Trophoblast cell (in vitro differentiated cells and primary cell): ENCODE data around the gene RPL5.

Experiments
- DNase-seq, 2 donors: peaks; one replicate each; pipeline ENCODE4 v3.0.0-alpha.2; 2016
- H2AFZ ChIP-seq: 2 replicates; pipeline ENCODE4 v1.6.1; 2013; ENCODE audit warnings: low read length, moderate library complexity, mild to moderate bottlenecking; ENCODE audit not compliant: insufficient read depth, poor library complexity
- H2AK5ac ChIP-seq: 2 replicates; pipeline ENCODE4 v1.6.1; 2013; ENCODE audit warnings: mild to moderate bottlenecking, low read length
- H2BK120ac ChIP-seq: 2 replicates; pipeline ENCODE4 v1.6.1; 2013; ENCODE audit warnings: low read length, mild to moderate bottlenecking, moderate library complexity; ENCODE audit not compliant: insufficient read depth, poor library complexity
- H2BK12ac ChIP-seq: 2 replicates; pipeline ENCODE4 v1.6.1; 2013; ENCODE audit warnings: mild to moderate bottlenecking, low read length, moderate library complexity
- H2BK5ac ChIP-seq: 2 replicates; pipeline ENCODE4 v1.6.1; 2013; ENCODE audit warnings: low read length, low read depth, moderate library complexity, mild to moderate bottlenecking; ENCODE audit not compliant: poor library complexity
- H3K14ac ChIP-seq: 2 replicates; pipeline ENCODE4 v1.6.1; 2013; ENCODE audit warnings: mild to moderate bottlenecking, low read length
- H3K18ac ChIP-seq: 2 replicates; pipeline ENCODE4 v1.6.1; 2013; ENCODE audit warnings: mild to moderate bottlenecking, low read length
- H3K23ac ChIP-seq: 2 replicates; pipeline ENCODE4 v1.6.1; 2013; ENCODE audit warnings: low read length
- H3K27ac ChIP-seq: 2 replicates; pipeline ENCODE4 v1.5.1; 2013; ENCODE audit warnings: low read depth, mild to moderate bottlenecking, inconsistent platforms, low read length, moderate library complexity
- H3K27me3 ChIP-seq: 2 replicates; pipeline ENCODE4 v1.6.1; 2013; ENCODE audit warnings: inconsistent platforms, mild to moderate bottlenecking, low read length, moderate library complexity; ENCODE audit not compliant: insufficient read depth
- H3K36me3 ChIP-seq, 2 experiments: 1 replicate in 1 of 2; 2 replicates in 1 of 2; pipeline ENCODE4 v1.6.1; 2013; ENCODE audit warnings: low read length in 2 of 2, mild to moderate bottlenecking in 2 of 2, moderate library complexity in 1 of 2; ENCODE audit not compliant: insufficient read depth in 2 of 2, control insufficient read depth in 1 of 2
- H3K4ac ChIP-seq: 2 replicates; pipeline ENCODE4 v1.6.1; 2013; ENCODE audit warnings: low read depth, mild to moderate bottlenecking, low read length, moderate library complexity
- H3K4me1 ChIP-seq, 2 experiments: 1 replicate in 1 of 2; 2 replicates in 1 of 2; pipeline ENCODE4 v1.6.1; 2013; ENCODE audit warnings: low read length in 2 of 2, mild to moderate bottlenecking in 2 of 2, moderate library complexity in 1 of 2; ENCODE audit not compliant: insufficient read depth in 2 of 2, control insufficient read depth in 1 of 2
- H3K4me2 ChIP-seq: 2 replicates; pipeline ENCODE4 v1.6.1; 2013; ENCODE audit warnings: inconsistent platforms, mild to moderate bottlenecking, low read length, moderate library complexity
- H3K4me3 ChIP-seq: 2 replicates; pipeline ENCODE4 v1.5.1; 2013; ENCODE audit warnings: mild to moderate bottlenecking, low read depth, low read length, inconsistent platforms
- H3K79me1 ChIP-seq: one replicate; pipeline ENCODE4 v1.6.1; 2013; ENCODE audit warnings: low read length
- H3K79me2 ChIP-seq: 2 replicates; pipeline ENCODE4 v1.6.1; 2013; ENCODE audit warnings: low read length, mild to moderate bottlenecking; ENCODE audit not compliant: control insufficient read depth, insufficient read depth, poor library complexity
- H3K9ac ChIP-seq: 2 replicates; pipeline ENCODE4 v1.6.1; 2013; ENCODE audit warnings: mild to moderate bottlenecking, low read length
- H3K9me3 ChIP-seq: 2 replicates; pipeline ENCODE4 v1.6.1; 2013; ENCODE audit warnings: low read depth, mild to moderate bottlenecking, control low read depth, inconsistent platforms, low read length; ENCODE audit not compliant: insufficient read depth
- H4K12ac ChIP-seq: 2 replicates; pipeline ENCODE4 v1.6.1; 2013; ENCODE audit warnings: low read depth, mild to moderate bottlenecking, low read length, moderate library complexity
- H4K8ac ChIP-seq: 2 replicates; pipeline ENCODE4 v1.6.1; 2013; ENCODE audit warnings: low read depth, mild to moderate bottlenecking, low read length, moderate library complexity
- H4K91ac ChIP-seq: one replicate; pipeline ENCODE4 v1.6.1; 2013; ENCODE audit warnings: low read depth, mild to moderate bottlenecking, low read length, moderate library complexity
- WGBS: extraction: QIAGEN DNeasy Blood & Tissue Kit; methylation state at CpG from one replicate; pipeline ENCODE4 v1.1.7; 2013; ENCODE audit warnings: missing lambda C conversion rate; ENCODE audit not compliant: insufficient read length, insufficient coverage; ENCODE audit errors: extremely low coverage; 5-methylcytosine and 5-hydroxymethylcytosine counted together

The RPL5 gene

GRCh38 chr1:92792340-92792782 lies 39.5 kb upstream of the RPL5 start:
- no peak overlapping the region for H3K4me2 ChIP-seq
- no peaks in the 10 kb centered on the region for H3K79me1 ChIP-seq
- H4K12ac ChIP-seq: no peak overlapping the region
- no peaks in the 10 kb centered on the region for H3K9me3 ChIP-seq
- no peak overlapping the region for H3K4ac ChIP-seq
- no peak overlapping the region for H3K18ac ChIP-seq
- no peak for DNase-seq
- no peaks in the 10 kb centered on the region for H3K27me3 ChIP-seq
- WGBS: no CpG with 5 or more reads among the region's 3 CpGs
- no peak overlapping the region for H2AK5ac ChIP-seq
- no peak overlapping the region for H4K91ac ChIP-seq
- H3K27ac ChIP-seq: no peak overlapping the region
- no peak overlapping the region for H4K8ac ChIP-seq
- H2BK12ac ChIP-seq: no peak overlapping the region
- no peak overlapping the region for H2BK120ac ChIP-seq
- no peaks in the 10 kb centered on the region for H3K36me3 ChIP-seq
- no peak overlapping the region for H3K14ac ChIP-seq
- no peaks in the 10 kb centered on the region for H3K4me1 ChIP-seq
- no peaks in the 10 kb centered on the region for H3K79me2 ChIP-seq
- no peak overlapping the region for H3K9ac ChIP-seq
- no peak overlapping the region for H2BK5ac ChIP-seq
- no peak overlapping the region for H3K4me3 ChIP-seq
- no peak overlapping the region for H2AFZ ChIP-seq
- H3K23ac ChIP-seq: no peak overlapping the region

GRCh38 chr1:92795166-92795565 lies 36.7 kb upstream of the RPL5 start:
- Histone ChIP-seq H3K18ac (no peak overlapping the region), H3K23ac (no peak overlapping the region), H2AFZ (no peak overlapping the region), H3K36me3 (no peaks in the 10 kb centered on the region), H2BK120ac (no peak overlapping the region), H4K12ac (no peak overlapping the region), H2BK5ac (no peak overlapping the region), H3K4me3 (no peak overlapping the region), H3K14ac (no peak overlapping the region), H3K4me2 (no peak overlapping the region), H3K79me2 (no peaks in the 10 kb centered on the region), H3K9ac (no peak overlapping the region), H4K91ac (no peak overlapping the region), H4K8ac (no peak overlapping the region), H3K4me1 (no peaks in the 10 kb centered on the region), H3K9me3 (no peaks in the 10 kb centered on the region), H3K79me1 (no peaks in the 10 kb centered on the region), H3K4ac (no peak overlapping the region), H3K27me3 (no peaks in the 10 kb centered on the region), H2AK5ac (no peak overlapping the region), H3K27ac (no peak overlapping the region), H2BK12ac (no peak overlapping the region)
- DNase-seq: no peak
- WGBS: no CpG with 5 or more reads among the region's 4 CpGs

- no peaks in the 10 kb centered on the region for H3K36me3 ChIP-seq
- H3K18ac ChIP-seq: no peak overlapping the region
- H3K14ac ChIP-seq: no peak overlapping the region
- no peak overlapping the region for H2BK5ac ChIP-seq
- no peak for DNase-seq
- H2BK12ac ChIP-seq: no peak overlapping the region
- no peaks in the 10 kb centered on the region for H3K9me3 ChIP-seq
- no peak overlapping the region for H2BK120ac ChIP-seq
- H4K91ac ChIP-seq: no peak overlapping the region
- no peaks in the 10 kb centered on the region for H3K79me1 ChIP-seq
- H4K8ac ChIP-seq: no peak overlapping the region
- no peak overlapping the region for H3K4me2 ChIP-seq
- H3K23ac ChIP-seq: no peak overlapping the region
- H3K4me3 ChIP-seq: no peak overlapping the region
- H3K4me1 ChIP-seq: no peaks in the 10 kb centered on the region
- H3K9ac ChIP-seq: no peak overlapping the region
- H4K12ac ChIP-seq: no peak overlapping the region
- H3K27me3 ChIP-seq: no peaks in the 10 kb centered on the region
- H3K27ac ChIP-seq: no peak overlapping the region
- no peak overlapping the region for H3K4ac ChIP-seq
- no peak overlapping the region for H2AFZ ChIP-seq
- no peaks in the 10 kb centered on the region for H3K79me2 ChIP-seq
- H2AK5ac ChIP-seq: no peak overlapping the region
Observed at GRCh38 chr1:92797297-92797696, 34.5 kb upstream of the RPL5 start.

GRCh38 chr1:92797961-92798360 lies 33.9 kb upstream of the RPL5 start:
- no peak overlapping the region for H2BK5ac ChIP-seq
- H3K79me1 ChIP-seq: no peaks in the 10 kb centered on the region
- no peaks in the 10 kb centered on the region for H3K79me2 ChIP-seq
- H3K4me2 ChIP-seq: no peak overlapping the region
- peak in 1 of 2 donors; percentile 51 for DNase-seq
- no peaks in the 10 kb centered on the region for H3K4me1 ChIP-seq
- H3K23ac ChIP-seq: no peak overlapping the region
- H3K18ac ChIP-seq: no peak overlapping the region
- H3K4ac ChIP-seq: no peak overlapping the region
- H2AFZ ChIP-seq: no peak overlapping the region
- H3K9me3 ChIP-seq: no peaks in the 10 kb centered on the region
- no peak overlapping the region for H2BK12ac ChIP-seq
- no peaks in the 10 kb centered on the region for H3K36me3 ChIP-seq
- no peak overlapping the region for H2BK120ac ChIP-seq
- H3K27me3 ChIP-seq: no peaks in the 10 kb centered on the region
- no peak overlapping the region for H4K12ac ChIP-seq
- no peak overlapping the region for H3K9ac ChIP-seq
- H3K4me3 ChIP-seq: no peak overlapping the region
- no peak overlapping the region for H4K8ac ChIP-seq
- H3K27ac ChIP-seq: no peak overlapping the region
- no peak overlapping the region for H4K91ac ChIP-seq
- no peak overlapping the region for H2AK5ac ChIP-seq
- no CpG with 5 or more reads among the region's 1 CpG for WGBS
- H3K14ac ChIP-seq: no peak overlapping the region
